ENCODE measurements around the gene AVPI1.

DNA sequence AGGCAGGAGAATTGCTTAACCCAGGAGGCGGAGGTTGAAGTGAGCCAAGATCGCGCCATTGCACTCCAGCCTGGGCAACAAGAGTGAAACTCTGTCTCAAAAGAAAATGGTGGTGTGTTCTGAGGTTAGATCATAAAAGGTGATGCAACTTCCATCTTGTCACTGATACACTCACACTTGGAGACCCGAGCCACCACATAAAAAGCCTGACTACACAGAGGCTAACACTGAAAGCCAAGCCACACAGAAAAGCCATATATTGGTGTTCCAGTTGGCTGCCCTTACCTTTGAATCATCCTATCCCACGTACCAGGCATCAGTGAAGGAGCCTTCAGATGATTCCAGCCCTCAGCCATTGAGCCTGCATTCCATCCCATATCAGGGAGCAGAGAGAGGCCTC, 57.8 kb downstream of the AVPI1 start:
- TF ChIP-seq POLR2A (IDR thresholded peaks at IDR 0.05): no peak
- TF ChIP-seq CTCF (IDR thresholded peaks at IDR 0.05): no peak
- TF ChIP-seq POLR2AphosphoS5 (IDR thresholded peaks at IDR 0.05): no peak
- TF ChIP-seq EP300 (IDR thresholded peaks at IDR 0.05): no peak
